Measurements from ENCODE around the gene EEF1G. TPM values are rescaled to one million over a fixed set of nuclear protein-coding genes. Genes with fewer than 3 reads are reported as not detected.
"Not testable (repeated sequence)": the region's sequence is repeated elsewhere in the genome, so short reads cannot be mapped to it uniquely, and the experiment has no call there.

The EEF1G gene
- total RNA-seq, 1 donor from 2014 or later: 899 TPM

GRCh38 chr11:62565100-62565802 is 8.4 kb downstream of the EEF1G start:
- DNase-seq: no peak
- H3K27ac ChIP-seq: no peak overlapping the region

GRCh38 chr11:62561677-62562230 is 11.9 kb downstream of the EEF1G start:
- H3K4me3 ChIP-seq; intact Hi-C loops (cut with DNase I); DNase-seq; H3K27me3 ChIP-seq (ENCODE audit: low read depth); H3K9me3 ChIP-seq; ATAC-seq: not testable (repeated sequence)
- Histone ChIP-seq H3K27ac (peak overlapping the region; percentile 76), H3K4me1 (peaks cover 34% of the 10 kb centered on the region), H3K36me3 (peaks cover 72% of the 10 kb centered on the region)

More at GRCh38 chr11:62565100-62565802, 8.4 kb downstream of the EEF1G start:
- Histone ChIP-seq H3K27me3 (ENCODE audit: low read depth) (no peaks in the 10 kb centered on the region), H3K4me1 (peaks cover 14% of the 10 kb centered on the region), H3K4me3 (no peak overlapping the region), H3K9me3 (no peaks in the 10 kb centered on the region), H3K36me3 (peaks cover 85% of the 10 kb centered on the region)
- no peak for TF ChIP-seq CTCF (IDR thresholded peaks at IDR 0.05)
- intact Hi-C loops (cut with DNase I): no loop called here
- ATAC-seq: no peak

- H3K4me1 ChIP-seq: peaks cover 45% of the 10 kb centered on the region
- TF ChIP-seq CTCF (IDR thresholded peaks at IDR 0.05): peak; percentile 80
- ATAC-seq (peak; percentile 87 to 90), DNase-seq (peak; percentile 90)
- peak overlapping the region; percentile 76 for H3K27ac ChIP-seq
- peaks cover 61% of the 10 kb centered on the region for H3K36me3 ChIP-seq
- intact Hi-C loops (cut with DNase I): no loop called here
- no peaks in the 10 kb centered on the region for H3K27me3 ChIP-seq (ENCODE audit: low read depth)
- H3K9me3 ChIP-seq: no peaks in the 10 kb centered on the region
- no peak overlapping the region for H3K4me3 ChIP-seq
These were observed 13.1 kb downstream of the EEF1G start for GRCh38 chr11:62560566-62561103.

GRCh38 chr11:62559626-62560025 is 14.1 kb downstream of the EEF1G start:
- H3K9me3 ChIP-seq; DNase-seq; ATAC-seq; intact Hi-C loops (cut with DNase I); H3K27me3 ChIP-seq (ENCODE audit: low read depth); H3K4me3 ChIP-seq: not testable (repeated sequence)
- H3K4me1 ChIP-seq: peaks cover 55% of the 10 kb centered on the region
- peak overlapping the region; percentile 76 for H3K27ac ChIP-seq
- peaks cover 51% of the 10 kb centered on the region for H3K36me3 ChIP-seq

GRCh38 chr11:62559204-62559603 is 14.5 kb downstream of the EEF1G start:
- Histone ChIP-seq H3K9me3 (no peaks in the 10 kb centered on the region), H3K36me3 (peaks cover 50% of the 10 kb centered on the region), H3K4me3 (no peak overlapping the region), H3K27me3 (ENCODE audit: low read depth) (no peaks in the 10 kb centered on the region), H3K4me1 (peaks cover 59% of the 10 kb centered on the region), H3K27ac (peak overlapping the region; percentile 76)
- no peak for ATAC-seq
- no peak for TF ChIP-seq CTCF (IDR thresholded peaks at IDR 0.05)
- no peak for DNase-seq
- intact Hi-C loops (cut with DNase I): no loop called here

GRCh38 chr11:62558669-62559068 is 15.0 kb downstream of the EEF1G start:
- no peak for TF ChIP-seq CTCF (IDR thresholded peaks at IDR 0.05)

More at GRCh38 chr11:62558669-62559068, 15.0 kb downstream of the EEF1G start:
- no peak overlapping the region for H3K4me3 ChIP-seq
- H3K36me3 ChIP-seq: peaks cover 45% of the 10 kb centered on the region
- intact Hi-C loops (cut with DNase I): no loop called here
- no peak for ATAC-seq
- DNase-seq: no peak
- H3K9me3 ChIP-seq: no peaks in the 10 kb centered on the region
- peak overlapping the region; percentile 93 for H3K27ac ChIP-seq
- H3K27me3 ChIP-seq (ENCODE audit: low read depth): no peaks in the 10 kb centered on the region
- H3K4me1 ChIP-seq: peaks cover 65% of the 10 kb centered on the region

Measured in lower lobe of right lung (tissue), 2 donors.